Peyer's patch (tissue), 4 donors: ENCODE results near the gene LRRC25.

Source experiments
- POLR2A ChIP-seq, 2 donors: fragments of 450-650 bp; IDR thresholded peaks; one replicate each; pipeline ENCODE4 v1.5.1; 2017; ENCODE audit warnings: antibody characterized with exemption in 2 of 2, mild to moderate bottlenecking in 2 of 2, moderate library complexity in 2 of 2
- TF ChIP-seq, protein P1 (sequence below), 6 experiments: fragments of 450-650 bp in 4 of 6; fragments of 200-600 bp in 2 of 6; sonication (generic) in 1 of 6; IDR thresholded peaks; one replicate each; pipeline ENCODE4 v1.5.1; 2017 to 2019; ENCODE audit warnings: antibody characterized with exemption in 6 of 6, mild to moderate bottlenecking in 3 of 6, moderate library complexity in 1 of 6

GRCh38 chr19:18418483-18419194 lies 21.2 kb upstream of the LRRC25 start:
- TF ChIP-seq, protein P1, sequence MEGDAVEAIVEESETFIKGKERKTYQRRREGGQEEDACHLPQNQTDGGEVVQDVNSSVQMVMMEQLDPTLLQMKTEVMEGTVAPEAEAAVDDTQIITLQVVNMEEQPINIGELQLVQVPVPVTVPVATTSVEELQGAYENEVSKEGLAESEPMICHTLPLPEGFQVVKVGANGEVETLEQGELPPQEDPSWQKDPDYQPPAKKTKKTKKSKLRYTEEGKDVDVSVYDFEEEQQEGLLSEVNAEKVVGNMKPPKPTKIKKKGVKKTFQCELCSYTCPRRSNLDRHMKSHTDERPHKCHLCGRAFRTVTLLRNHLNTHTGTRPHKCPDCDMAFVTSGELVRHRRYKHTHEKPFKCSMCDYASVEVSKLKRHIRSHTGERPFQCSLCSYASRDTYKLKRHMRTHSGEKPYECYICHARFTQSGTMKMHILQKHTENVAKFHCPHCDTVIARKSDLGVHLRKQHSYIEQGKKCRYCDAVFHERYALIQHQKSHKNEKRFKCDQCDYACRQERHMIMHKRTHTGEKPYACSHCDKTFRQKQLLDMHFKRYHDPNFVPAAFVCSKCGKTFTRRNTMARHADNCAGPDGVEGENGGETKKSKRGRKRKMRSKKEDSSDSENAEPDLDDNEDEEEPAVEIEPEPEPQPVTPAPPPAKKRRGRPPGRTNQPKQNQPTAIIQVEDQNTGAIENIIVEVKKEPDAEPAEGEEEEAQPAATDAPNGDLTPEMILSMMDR (IDR thresholded peaks at IDR 0.05), result no peak
- TF ChIP-seq POLR2A (IDR thresholded peaks at IDR 0.05), result no peak
